ENCODE measurements around the gene RFT1.

DNA sequence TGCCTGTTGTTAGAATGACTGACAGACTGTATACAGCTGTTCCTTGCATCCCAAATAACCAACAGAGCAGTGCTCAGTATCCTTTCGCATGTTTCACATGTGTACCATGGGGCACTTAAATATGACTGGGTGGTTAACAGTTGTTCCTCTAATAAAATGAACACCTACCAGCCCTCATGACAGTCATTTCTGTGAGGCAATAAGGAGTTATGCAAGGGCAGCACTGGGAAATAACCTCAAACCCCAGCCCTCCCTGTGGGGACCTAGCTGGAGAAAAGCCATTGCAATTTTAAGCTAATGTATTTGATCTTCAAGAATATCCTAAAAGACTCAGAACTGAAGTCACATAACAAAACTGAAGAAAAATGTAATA is 7.3 kb downstream of the RFT1 start:
- no peak for TF ChIP-seq POLR2A (IDR thresholded peaks at IDR 0.05; ENCODE audit: borderline replicate concordance, extremely low read depth, insufficient read depth, insufficient read length)
- no peak for TF ChIP-seq EGR1 (IDR thresholded peaks at IDR 0.05; ENCODE audit: low read depth)
- TF ChIP-seq SP1 (IDR thresholded peaks at IDR 0.05; ENCODE audit: low read depth): no peak
- TF ChIP-seq CEBPB (IDR thresholded peaks at IDR 0.05; ENCODE audit: low read depth): no peak
- TF ChIP-seq POLR2AphosphoS5 (IDR thresholded peaks at IDR 0.05; ENCODE audit: low read depth, low read length): no peak
- no peak for TF ChIP-seq RAD21 (IDR thresholded peaks at IDR 0.05; ENCODE audit: low read depth)
- TF ChIP-seq, protein P1, sequence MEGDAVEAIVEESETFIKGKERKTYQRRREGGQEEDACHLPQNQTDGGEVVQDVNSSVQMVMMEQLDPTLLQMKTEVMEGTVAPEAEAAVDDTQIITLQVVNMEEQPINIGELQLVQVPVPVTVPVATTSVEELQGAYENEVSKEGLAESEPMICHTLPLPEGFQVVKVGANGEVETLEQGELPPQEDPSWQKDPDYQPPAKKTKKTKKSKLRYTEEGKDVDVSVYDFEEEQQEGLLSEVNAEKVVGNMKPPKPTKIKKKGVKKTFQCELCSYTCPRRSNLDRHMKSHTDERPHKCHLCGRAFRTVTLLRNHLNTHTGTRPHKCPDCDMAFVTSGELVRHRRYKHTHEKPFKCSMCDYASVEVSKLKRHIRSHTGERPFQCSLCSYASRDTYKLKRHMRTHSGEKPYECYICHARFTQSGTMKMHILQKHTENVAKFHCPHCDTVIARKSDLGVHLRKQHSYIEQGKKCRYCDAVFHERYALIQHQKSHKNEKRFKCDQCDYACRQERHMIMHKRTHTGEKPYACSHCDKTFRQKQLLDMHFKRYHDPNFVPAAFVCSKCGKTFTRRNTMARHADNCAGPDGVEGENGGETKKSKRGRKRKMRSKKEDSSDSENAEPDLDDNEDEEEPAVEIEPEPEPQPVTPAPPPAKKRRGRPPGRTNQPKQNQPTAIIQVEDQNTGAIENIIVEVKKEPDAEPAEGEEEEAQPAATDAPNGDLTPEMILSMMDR (IDR thresholded peaks at IDR 0.05 in 2 of 3, conservative IDR thresholded peaks at IDR 0.05 in 1 of 3; ENCODE audit: borderline replicate concordance in 1 of 3, insufficient read depth in 1 of 3, low read depth in 2 of 3, low read length in 2 of 3): no peak
- TF ChIP-seq ZNF274 (IDR thresholded peaks at IDR 0.05; ENCODE audit: low read depth, low read length): no peak
- TF ChIP-seq CBX3 (IDR thresholded peaks at IDR 0.05; ENCODE audit: low read depth): no peak
- TF ChIP-seq JUND (IDR thresholded peaks at IDR 0.05): no peak
- TF ChIP-seq YY1 (IDR thresholded peaks at IDR 0.05; ENCODE audit: extremely low read depth, insufficient replicate concordance, low read depth, low read length): no peak
